ENCODE measurements around the gene RNF5. TPM values are rescaled to one million over a fixed set of nuclear protein-coding genes. Genes with fewer than 3 reads are reported as not detected.

RNF5 gene
- total RNA-seq, 3 donors from 2014 or later (not counting 1 experiment from before 2014, with no cell fraction given) = 35.1 to 39.2 (median 36.6) TPM

- no peak for TF ChIP-seq CTCF (IDR thresholded peaks at IDR 0.05)
- Histone ChIP-seq H3K27ac (ENCODE audit: low read length) (no peak overlapping the region), H3K27me3 (ENCODE audit: control insufficient read depth, insufficient read depth, low read length) (peaks cover 21% of the 10 kb centered on the region), H3K9me3 (ENCODE audit: control insufficient read depth, insufficient read depth, low read length) (peaks cover 3% of the 10 kb centered on the region), H3K4me1 (ENCODE audit: control insufficient read depth, insufficient read depth, low read length) (peaks cover 56% of the 10 kb centered on the region), H3K4me3 (ENCODE audit: low read length) (no peak overlapping the region), H3K36me3 (ENCODE audit: control insufficient read depth, insufficient read depth, low read length) (no peaks in the 10 kb centered on the region)
- Mint-ChIP-seq H3K9me3 (no peaks in the 10 kb centered on the region), H3K4me3 (peak overlapping the region; percentile 52), H3K27ac (peak overlapping the region; percentile 23 to 98), H3K4me1 (peaks cover 54 to 73% of the 10 kb centered on the region in 2 donors), H3K27me3 (ENCODE audit: low read depth in 2 of 2) (peaks cover 20 to 34% of the 10 kb centered on the region in 2 donors), H3K36me3 (no peaks in the 10 kb centered on the region)
- peak in 1 of 2 donors; percentile 39 for DNase-seq
- no peak for ATAC-seq
- 51% methylated on average over 8 of the region's 8 CpGs for WGBS (ENCODE audit: insufficient coverage)
- intact Hi-C loops (cut with micrococcal nuclease) = no loop called here
Observed at GRCh38 chr6:32151181-32151862, 26.9 kb upstream of the RNF5 start.

- intact Hi-C loops (cut with micrococcal nuclease) = no loop called here
- Histone ChIP-seq H3K9me3 (ENCODE audit: control insufficient read depth, insufficient read depth, low read length) (peaks cover 3% of the 10 kb centered on the region), H3K27ac (ENCODE audit: low read length) (no peak within 1 kb of the TSS), H3K4me3 (ENCODE audit: low read length) (no peak within 1 kb of the TSS), H3K4me1 (ENCODE audit: control insufficient read depth, insufficient read depth, low read length) (peaks cover 54% of the 10 kb centered on the region), H3K27me3 (ENCODE audit: control insufficient read depth, insufficient read depth, low read length) (peaks cover 21% of the 10 kb centered on the region), H3K36me3 (ENCODE audit: control insufficient read depth, insufficient read depth, low read length) (no peaks in the 10 kb centered on the region)
- TF ChIP-seq CTCF (IDR thresholded peaks at IDR 0.05) = no peak
- Mint-ChIP-seq H3K27me3 (ENCODE audit: low read depth in 2 of 2) (peaks cover 20 to 29% of the 10 kb centered on the region in 2 donors), H3K27ac (peak within 1 kb of the TSS; percentile 90 to 98), H3K4me1 (peaks cover 54 to 67% of the 10 kb centered on the region in 2 donors), H3K4me3 (peak within 1 kb of the TSS; percentile 78), H3K9me3 (no peaks in the 10 kb centered on the region), H3K36me3 (no peaks in the 10 kb centered on the region)
- DNase-seq = peak in 1 of 2 donors; percentile 39
- no peak for ATAC-seq
- 40% methylated on average over 10 of the region's 24 CpGs for WGBS (ENCODE audit: insufficient coverage)
Observed at GRCh38 chr6:32151863-32152768, 26.1 kb upstream of the RNF5 start, which contains the start of gene PRRT1. Gene PRRT1 (minus strand): TSS chr6:32151939. CDS start chr6:32151827, 112 bp downstream.

GRCh38 chr6:32152769-32153563, 25.2 kb upstream of the RNF5 start:
- Histone ChIP-seq H3K4me1 (ENCODE audit: control insufficient read depth, insufficient read depth, low read length) (peaks cover 45% of the 10 kb centered on the region), H3K27ac (ENCODE audit: low read length) (peak overlapping the region; percentile 53)
- peaks cover 46 to 58% of the 10 kb centered on the region in 2 donors for H3K4me1 Mint-ChIP-seq

More at GRCh38 chr6:32152769-32153563, 25.2 kb upstream of the RNF5 start:
- TF ChIP-seq CTCF (IDR thresholded peaks at IDR 0.05) = no peak
- H3K9me3 ChIP-seq (ENCODE audit: control insufficient read depth, insufficient read depth, low read length) = no peaks in the 10 kb centered on the region
- peaks cover 19% of the 10 kb centered on the region for H3K27me3 ChIP-seq (ENCODE audit: control insufficient read depth, insufficient read depth, low read length)
- DNase-seq (no peak), ATAC-seq (no peak)
- intact Hi-C loops (cut with micrococcal nuclease) = no loop called here
- WGBS (ENCODE audit: insufficient coverage) = 61% methylated on average over 31 of the region's 35 CpGs
- H3K4me3 ChIP-seq (ENCODE audit: low read length) = no peak overlapping the region
- no peaks in the 10 kb centered on the region for H3K9me3 Mint-ChIP-seq
- no peaks in the 10 kb centered on the region for H3K36me3 Mint-ChIP-seq
- H3K4me3 Mint-ChIP-seq = peak overlapping the region; percentile 78
- H3K27ac Mint-ChIP-seq = peak overlapping the region; percentile 90 to 98
- H3K36me3 ChIP-seq (ENCODE audit: control insufficient read depth, insufficient read depth, low read length) = peaks cover 2% of the 10 kb centered on the region
- H3K27me3 Mint-ChIP-seq (ENCODE audit: low read depth in 2 of 2) = peaks cover 19 to 27% of the 10 kb centered on the region in 2 donors

Measured in natural killer cell (primary cell).